Stimulated activated naive B cell treated with anti-CD40 and anti-IgM and Interleukin-4, amounts not matched to agents 10 μg/mL and 1 μg/mL and 100 μg/mL, for 72 hours (primary cell): ENCODE measurements around the gene RREB1.
"Not testable (repeated sequence)": the region's sequence is repeated elsewhere in the genome, so short reads cannot be mapped to it uniquely, and the experiment has no call there.

Source experiments
- ATAC-seq, 2 donors: fragments of 150-1000 bp; cut with Tn5 transposase; replicated peaks; 2 replicates each; pipeline ENCODE4 v1.10.0; 2021; ENCODE audit warnings: moderate library complexity in 1 of 2
- DNase-seq: peaks from one replicate; pipeline ENCODE4 v3.0.0; 2021
- H3K27ac Mint-ChIP-seq: one replicate; pipeline ENCODE4 v1.8.0; 2022; ENCODE audit warnings: mild to moderate bottlenecking, mixed read lengths
- H3K27me3 Mint-ChIP-seq, 2 donors: one replicate each; pipeline ENCODE4 v1.8.0; 2022; ENCODE audit warnings: mixed read lengths in 2 of 2
- H3K36me3 Mint-ChIP-seq, 2 donors: one replicate each; pipeline ENCODE4 v1.8.0; 2022; ENCODE audit warnings: mixed read lengths in 2 of 2, mild to moderate bottlenecking in 1 of 2
- H3K4me1 Mint-ChIP-seq, 2 donors: one replicate each; pipeline ENCODE4 v1.8.0; 2022; ENCODE audit warnings: mixed read lengths in 2 of 2, mild to moderate bottlenecking in 1 of 2
- H3K4me3 Mint-ChIP-seq, 2 donors: one replicate each; pipeline ENCODE4 v1.8.0; 2022; ENCODE audit warnings: mild to moderate bottlenecking in 2 of 2, mixed read lengths in 2 of 2, moderate library complexity in 1 of 2
- H3K9me3 Mint-ChIP-seq, 2 donors: one replicate each; pipeline ENCODE4 v1.8.0; 2022; ENCODE audit warnings: mixed read lengths in 2 of 2, mild to moderate bottlenecking in 1 of 2

The RREB1 gene

GRCh38 chr6:7264686-7265384, 157.1 kb downstream of the RREB1 start:
- H3K4me1 Mint-ChIP-seq: peaks cover 15 to 25% of the 10 kb centered on the region in 2 donors
- H3K27me3 Mint-ChIP-seq: peaks cover 4 to 11% of the 10 kb centered on the region in 2 donors
- H3K4me3 Mint-ChIP-seq: no peak overlapping the region
- DNase-seq (no peak), ATAC-seq (no peak)
- H3K9me3 Mint-ChIP-seq: peaks cover 2 to 3% of the 10 kb centered on the region in 2 donors
- H3K36me3 Mint-ChIP-seq: peaks cover 3 to 12% of the 10 kb centered on the region in 2 donors
- no peak overlapping the region for H3K27ac Mint-ChIP-seq

GRCh38 chr6:7265385-7265726, 157.6 kb downstream of the RREB1 start:
- H3K27ac Mint-ChIP-seq, DNase-seq, H3K9me3 Mint-ChIP-seq, H3K27me3 Mint-ChIP-seq, H3K4me3 Mint-ChIP-seq, ATAC-seq: not testable (repeated sequence)
- H3K36me3 Mint-ChIP-seq: peaks cover 3 to 12% of the 10 kb centered on the region in 2 donors
- H3K4me1 Mint-ChIP-seq: peaks cover 14 to 21% of the 10 kb centered on the region in 2 donors

- H3K27ac Mint-ChIP-seq: no peak overlapping the region
- H3K27me3 Mint-ChIP-seq: no peaks in the 10 kb centered on the region
- no peak overlapping the region for H3K4me3 Mint-ChIP-seq
- ATAC-seq: no peak
- DNase-seq: no peak
- H3K36me3 Mint-ChIP-seq: peaks cover 3 to 12% of the 10 kb centered on the region in 2 donors
- H3K9me3 Mint-ChIP-seq: peaks cover 2 to 3% of the 10 kb centered on the region in 2 donors
- peaks cover 2 to 5% of the 10 kb centered on the region in 2 donors for H3K4me1 Mint-ChIP-seq
These were observed 159.3 kb downstream of the RREB1 start for GRCh38 chr6:7267071-7267465.

- Mint-ChIP-seq H3K9me3 (peaks cover 0 to 2% of the 10 kb centered on the region in 2 donors), H3K27ac (peak overlapping the region; percentile 47), H3K4me1 (no peaks in the 10 kb centered on the region), H3K27me3 (no peaks in the 10 kb centered on the region), H3K36me3 (peaks cover 3 to 12% of the 10 kb centered on the region in 2 donors), H3K4me3 (no peak overlapping the region)
- no peak for DNase-seq
- no peak for ATAC-seq
These were observed 159.8 kb downstream of the RREB1 start for GRCh38 chr6:7267466-7268091.

- peaks cover 0 to 2% of the 10 kb centered on the region in 2 donors for H3K9me3 Mint-ChIP-seq
- peaks cover 3 to 12% of the 10 kb centered on the region in 2 donors for H3K36me3 Mint-ChIP-seq
- no peaks in the 10 kb centered on the region for H3K4me1 Mint-ChIP-seq
- no peak overlapping the region for H3K4me3 Mint-ChIP-seq
- no peak overlapping the region for H3K27ac Mint-ChIP-seq
- no peaks in the 10 kb centered on the region for H3K27me3 Mint-ChIP-seq
- DNase-seq (no peak), ATAC-seq (no peak)
These were observed 160.6 kb downstream of the RREB1 start for GRCh38 chr6:7268362-7268761.

- DNase-seq (no peak), ATAC-seq (no peak)
- H3K27me3 Mint-ChIP-seq: no peaks in the 10 kb centered on the region
- no peaks in the 10 kb centered on the region for H3K4me1 Mint-ChIP-seq
- H3K36me3 Mint-ChIP-seq: peaks cover 3 to 12% of the 10 kb centered on the region in 2 donors
- peaks cover 0 to 2% of the 10 kb centered on the region in 2 donors for H3K9me3 Mint-ChIP-seq
- H3K27ac Mint-ChIP-seq: no peak overlapping the region
- H3K4me3 Mint-ChIP-seq: no peak overlapping the region
These were observed 161.2 kb downstream of the RREB1 start for GRCh38 chr6:7268816-7269555.

- peaks cover 3 to 12% of the 10 kb centered on the region in 2 donors for H3K36me3 Mint-ChIP-seq
- no peak overlapping the region for H3K4me3 Mint-ChIP-seq
- peaks cover 0 to 2% of the 10 kb centered on the region in 2 donors for H3K9me3 Mint-ChIP-seq
- H3K27ac Mint-ChIP-seq: no peak overlapping the region
- no peaks in the 10 kb centered on the region for H3K27me3 Mint-ChIP-seq
- no peak for ATAC-seq
- DNase-seq: no peak
- H3K4me1 Mint-ChIP-seq: no peaks in the 10 kb centered on the region
These were observed 162.1 kb downstream of the RREB1 start for GRCh38 chr6:7269816-7270215.

GRCh38 chr6:7270320-7271204, 162.8 kb downstream of the RREB1 start:
- no peak overlapping the region for H3K4me3 Mint-ChIP-seq
- DNase-seq (no peak), ATAC-seq (no peak)
- H3K27me3 Mint-ChIP-seq: no peaks in the 10 kb centered on the region
- H3K9me3 Mint-ChIP-seq: peaks cover 0 to 2% of the 10 kb centered on the region in 2 donors
- H3K27ac Mint-ChIP-seq: peak overlapping the region; percentile 65
- H3K36me3 Mint-ChIP-seq: peaks cover 3 to 12% of the 10 kb centered on the region in 2 donors
- peaks cover under 1 to 1% of the 10 kb centered on the region in 2 donors for H3K4me1 Mint-ChIP-seq

GRCh38 chr6:7271205-7271534, 163.4 kb downstream of the RREB1 start:
- DNase-seq (no peak), ATAC-seq (no peak)
- Mint-ChIP-seq H3K27me3 (no peaks in the 10 kb centered on the region), H3K4me1 (peaks cover 7% of the 10 kb centered on the region in 2 donors), H3K36me3 (peaks cover 3 to 12% of the 10 kb centered on the region in 2 donors), H3K4me3 (no peak overlapping the region), H3K9me3 (peaks cover 0 to under 1% of the 10 kb centered on the region in 2 donors), H3K27ac (no peak overlapping the region)

GRCh38 chr6:7273709-7274108, 165.9 kb downstream of the RREB1 start:
- ATAC-seq: no peak
- Mint-ChIP-seq H3K4me1 (peaks cover 22 to 31% of the 10 kb centered on the region in 2 donors), H3K27ac (no peak overlapping the region), H3K36me3 (peaks cover 0 to 10% of the 10 kb centered on the region in 2 donors), H3K27me3 (no peaks in the 10 kb centered on the region), H3K9me3 (no peaks in the 10 kb centered on the region), H3K4me3 (no peak overlapping the region)
- DNase-seq: no peak

GRCh38 chr6:7274525-7274924, 166.8 kb downstream of the RREB1 start:
- ATAC-seq, H3K27ac Mint-ChIP-seq, H3K27me3 Mint-ChIP-seq, H3K4me3 Mint-ChIP-seq, DNase-seq, H3K9me3 Mint-ChIP-seq: not testable (repeated sequence)
- Mint-ChIP-seq H3K4me1 (peaks cover 24 to 36% of the 10 kb centered on the region in 2 donors), H3K36me3 (peaks cover 0 to 11% of the 10 kb centered on the region in 2 donors)

- ATAC-seq: no peak
- Mint-ChIP-seq H3K4me3 (peak overlapping the region; percentile 43 to 58), H3K27ac (peak overlapping the region; percentile 86)
These were observed 168.4 kb downstream of the RREB1 start for GRCh38 chr6:7276199-7276524.

GRCh38 chr6:7282097-7282906, 174.5 kb downstream of the RREB1 start:
- Mint-ChIP-seq H3K36me3 (peaks cover 18 to 46% of the 10 kb centered on the region in 2 donors), H3K27me3 (no peaks in the 10 kb centered on the region), H3K9me3 (no peaks in the 10 kb centered on the region), H3K4me3 (peak overlapping the region; percentile 1 to 46), H3K4me1 (peaks cover 23 to 31% of the 10 kb centered on the region in 2 donors), H3K27ac (peak overlapping the region; percentile 1)
- ATAC-seq (peak; percentile 15 to 19), DNase-seq (no peak)

More at GRCh38 chr6:7276199-7276524, 168.4 kb downstream of the RREB1 start:
- no peak for DNase-seq
- no peaks in the 10 kb centered on the region for H3K27me3 Mint-ChIP-seq
- peaks cover 3 to 19% of the 10 kb centered on the region in 2 donors for H3K36me3 Mint-ChIP-seq
- peaks cover 24 to 36% of the 10 kb centered on the region in 2 donors for H3K4me1 Mint-ChIP-seq
- no peaks in the 10 kb centered on the region for H3K9me3 Mint-ChIP-seq
